Smooth muscle cell (in vitro differentiated cells): ENCODE results near the gene TRIM31. TPM values are rescaled to one million over a fixed set of nuclear protein-coding genes. Genes with fewer than 3 reads are reported as not detected.

Experiments
- DNase-seq: peaks from one replicate; lab custom pipeline; 2025; ENCODE audit not compliant: unreplicated experiment; lab: John Stamatoyannopoulos, UW
- H2AFZ ChIP-seq: fragments of 200-600 bp; sonication (generic); 2 replicates; pipeline ENCODE4 v1.6.0; 2016; ENCODE audit warnings: antibody characterized with exemption, low read depth, mild to moderate bottlenecking
- H3F3A ChIP-seq: fragments of 200-600 bp; sonication (generic); 2 replicates; pipeline ENCODE4 v1.6.0; 2017; ENCODE audit warnings: antibody characterized with exemption, low read depth
- H3K27ac ChIP-seq: fragments of 200-600 bp; sonication (generic); 2 replicates; pipeline ENCODE4 v1.5.1; 2016; ENCODE audit warnings: low read depth, mild to moderate bottlenecking
- H3K27me3 ChIP-seq: fragments of 200-600 bp; sonication (generic); 2 replicates; pipeline ENCODE4 v1.6.1; 2016; ENCODE audit warnings: low read depth, mild to moderate bottlenecking
- H3K36me3 ChIP-seq: fragments of 200-600 bp; sonication (generic); 2 replicates; pipeline ENCODE4 v1.5.1; 2016; ENCODE audit warnings: low read depth
- H3K4me1 ChIP-seq: fragments of 200-600 bp; sonication (generic); 2 replicates; pipeline ENCODE4 v1.5.1; 2016; ENCODE audit warnings: low read depth
- H3K4me2 ChIP-seq: fragments of 200-600 bp; sonication (generic); 2 replicates; pipeline ENCODE4 v1.6.0; 2016; ENCODE audit warnings: mild to moderate bottlenecking
- H3K4me3 ChIP-seq: fragments of 200-600 bp; sonication (generic); 2 replicates; pipeline ENCODE4 v1.5.1; 2016; ENCODE audit warnings: mild to moderate bottlenecking
- H3K79me2 ChIP-seq: fragments of 200-600 bp; sonication (generic); 2 replicates; pipeline ENCODE4 v1.6.0; 2016; ENCODE audit warnings: low read depth, mild to moderate bottlenecking
- H3K9ac ChIP-seq: fragments of 200-600 bp; sonication (generic); 2 replicates; pipeline ENCODE4 v1.6.0; 2016; ENCODE audit warnings: low read depth
- H3K9me3 ChIP-seq: fragments of 200-600 bp; sonication (generic); replicated peaks from 2 replicates; pipeline ENCODE4 v1.5.1; 2016; ENCODE audit warnings: low read depth
- H4K20me1 ChIP-seq: fragments of 200-600 bp; sonication (generic); 2 replicates; pipeline ENCODE4 v1.6.0; 2016; ENCODE audit warnings: low read depth
- CTCF ChIP-seq: fragments of 200-600 bp; sonication (generic); IDR thresholded peaks from 2 replicates; pipeline ENCODE4 v1.5.1; 2017; ENCODE audit warnings: borderline replicate concordance, mild to moderate bottlenecking, antibody characterized with exemption; ENCODE audit not compliant: insufficient read depth, poor library complexity, severe bottlenecking
- WGBS: methylation state at CpG from one replicate; pipeline ENCODE4 v1.1.7; 2016; ENCODE audit warnings: low lambda C conversion rate; 5-methylcytosine and 5-hydroxymethylcytosine counted together
- polyA plus RNA-seq: library from polyadenylated mRNA; unstranded; fragments of >200 nt; fragmentation: Nextera tagmentation; extraction: Ambion mirVana; gene quantifications from 2 replicates; pipeline ENCODE4 v1.2.1, GENCODE V29; 2016
- total RNA-seq: library from RNA; depleted of rRNA; stranded (reverse); fragments of >200 nt; gene quantifications from 2 replicates; pipeline ENCODE4 v1.2.3, GENCODE V29; 2014

The TRIM31 gene
- total and polyA plus RNA-seq, 2 experiments from 2014 or later = 0.18 TPM; not detected in 1

- H4K20me1 ChIP-seq = no peaks in the 10 kb centered on the region
These were observed 39.2 kb downstream of the TRIM31 start for GRCh38 chr6:30073489-30074235.

GRCh38 chr6:30071858-30072257 lies 41.0 kb downstream of the TRIM31 start:
- WGBS = 47% methylated on average over 3 of the region's 3 CpGs
- no peaks in the 10 kb centered on the region for H3F3A ChIP-seq
- H3K4me3 ChIP-seq = no peak overlapping the region
- no peak overlapping the region for H3K27ac ChIP-seq
- H4K20me1 ChIP-seq = no peaks in the 10 kb centered on the region
- H3K36me3 ChIP-seq = no peaks in the 10 kb centered on the region
- no peak for DNase-seq
- peaks cover 19% of the 10 kb centered on the region for H3K4me1 ChIP-seq
- H3K79me2 ChIP-seq = peaks cover 2% of the 10 kb centered on the region
- no peak overlapping the region for H2AFZ ChIP-seq
- H3K27me3 ChIP-seq = peaks cover 69% of the 10 kb centered on the region
- no peak overlapping the region for H3K9ac ChIP-seq
- no peaks in the 10 kb centered on the region for H3K9me3 ChIP-seq
- TF ChIP-seq CTCF = no peak
- peak overlapping the region; percentile 82 for H3K4me2 ChIP-seq

More at GRCh38 chr6:30073489-30074235, 39.2 kb downstream of the TRIM31 start:
- Histone ChIP-seq H3K27ac (no peak overlapping the region), H3K4me2 (no peak overlapping the region), H3K9ac (no peak overlapping the region), H3K4me3 (peak overlapping the region; percentile 44), H3K9me3 (no peaks in the 10 kb centered on the region), H3K79me2 (no peaks in the 10 kb centered on the region), H3F3A (no peaks in the 10 kb centered on the region), H2AFZ (no peak overlapping the region), H3K4me1 (peaks cover 13% of the 10 kb centered on the region), H3K27me3 (peaks cover 87% of the 10 kb centered on the region), H3K36me3 (no peaks in the 10 kb centered on the region)
- no peak for DNase-seq
- WGBS = 40% methylated on average over 7 of the region's 7 CpGs
- TF ChIP-seq CTCF = no peak

GRCh38 chr6:30071081-30071818 lies 41.6 kb downstream of the TRIM31 start:
- H3K4me2 ChIP-seq = peak overlapping the region; percentile 82
- no peaks in the 10 kb centered on the region for H4K20me1 ChIP-seq
- no peak overlapping the region for H3K27ac ChIP-seq
- H3K9me3 ChIP-seq = no peaks in the 10 kb centered on the region
- TF ChIP-seq CTCF = no peak
- no peak overlapping the region for H2AFZ ChIP-seq
- H3K79me2 ChIP-seq = peaks cover 2% of the 10 kb centered on the region
- peaks cover 19% of the 10 kb centered on the region for H3K4me1 ChIP-seq
- H3K9ac ChIP-seq = no peak overlapping the region
- H3K4me3 ChIP-seq = peak overlapping the region; percentile 36
- H3K36me3 ChIP-seq = no peaks in the 10 kb centered on the region
- peaks cover 63% of the 10 kb centered on the region for H3K27me3 ChIP-seq
- DNase-seq = no peak
- peaks cover under 1% of the 10 kb centered on the region for H3F3A ChIP-seq
- 10% methylated on average over 53 of the region's 68 CpGs for WGBS
